DMS114 treated with DMSO at 0.1 percent for 48 hours (cell line): ENCODE results near the gene PLCG1.
"Not testable (repeated sequence)": the region's sequence is repeated elsewhere in the genome, so short reads cannot be mapped to it uniquely, and the experiment has no call there.

Experiments used
- DNase-seq: peaks from one replicate; lab custom pipeline; 2025; ENCODE audit not compliant: unreplicated experiment; lab: John Stamatoyannopoulos, UW

PLCG1 gene

DNA sequence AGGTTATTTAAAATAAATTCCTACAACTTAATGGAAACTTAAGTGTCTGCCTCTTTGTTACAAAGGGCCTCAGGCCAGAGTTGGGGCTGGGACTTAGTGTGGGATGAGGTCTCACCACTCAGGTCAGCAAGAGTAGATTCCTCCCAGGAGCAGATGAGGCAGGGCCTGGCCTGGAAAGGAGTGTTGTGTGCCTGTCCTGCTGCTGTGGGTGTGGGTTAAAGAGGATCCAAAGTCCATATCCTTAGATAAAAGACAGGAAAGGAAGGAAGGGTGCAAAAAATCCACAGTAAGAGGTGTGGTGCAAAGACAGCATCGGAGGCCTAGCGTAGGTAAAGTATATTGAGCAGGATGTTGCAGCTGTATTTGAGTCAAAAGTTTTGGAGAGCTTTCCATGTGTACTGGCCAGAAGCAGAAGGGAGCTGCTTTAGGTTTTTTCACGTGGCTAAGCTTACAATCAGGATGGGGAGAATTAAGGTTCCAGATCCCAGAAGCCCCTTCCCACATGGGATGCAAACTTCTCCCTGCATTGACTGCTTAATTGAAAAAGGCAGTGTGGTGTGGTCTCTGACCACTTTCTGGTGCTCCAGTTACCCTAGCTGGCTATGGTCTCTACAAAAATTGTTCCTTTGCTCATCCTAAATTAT is 12.8 kb upstream of the PLCG1 start:
- DNase-seq, result no peak

DNA sequence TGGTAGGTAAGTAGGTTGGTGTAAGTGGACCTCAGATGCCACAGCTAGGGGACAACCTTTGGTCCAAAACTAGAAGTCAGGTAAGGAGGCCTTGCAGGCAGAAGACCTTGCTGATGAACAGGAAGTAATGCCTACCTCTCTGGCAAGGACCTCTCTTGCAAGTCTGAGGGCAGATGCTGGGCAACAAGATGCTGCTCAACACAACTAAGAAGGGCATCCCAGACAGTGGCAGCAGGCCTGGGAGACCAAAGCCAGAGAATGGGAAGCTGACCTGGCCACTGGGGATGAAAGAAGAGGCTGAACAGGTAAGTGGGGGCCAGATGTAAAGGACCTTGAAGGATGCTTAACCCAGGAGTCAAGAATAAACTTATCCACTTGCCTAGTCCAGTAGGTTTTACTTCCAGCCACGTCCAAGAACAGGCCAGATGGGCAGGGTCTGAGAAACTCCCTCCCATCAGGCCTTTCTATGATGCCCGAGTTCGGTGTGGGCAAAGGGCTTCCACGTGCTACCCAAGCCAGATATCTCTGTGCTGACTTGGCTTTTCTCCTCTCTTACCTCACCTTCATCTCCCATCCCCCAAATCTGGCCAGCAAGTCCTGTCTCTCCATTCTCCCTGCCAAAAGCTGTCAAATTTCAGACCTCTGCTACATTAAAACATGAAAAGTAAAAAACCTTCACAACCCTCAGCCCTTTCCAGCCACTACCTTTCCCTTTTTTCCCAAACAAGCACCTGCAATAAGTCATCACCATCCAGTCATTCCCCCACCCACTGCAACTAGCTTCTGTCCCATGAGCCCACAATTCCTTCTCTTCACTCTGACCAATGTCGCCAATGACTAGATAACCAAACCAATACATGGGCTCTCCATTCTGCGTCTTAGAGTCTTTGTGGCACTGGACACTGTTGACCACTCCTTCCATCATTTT is 11.5 kb upstream of the PLCG1 start:
- no peak for DNase-seq

DNA sequence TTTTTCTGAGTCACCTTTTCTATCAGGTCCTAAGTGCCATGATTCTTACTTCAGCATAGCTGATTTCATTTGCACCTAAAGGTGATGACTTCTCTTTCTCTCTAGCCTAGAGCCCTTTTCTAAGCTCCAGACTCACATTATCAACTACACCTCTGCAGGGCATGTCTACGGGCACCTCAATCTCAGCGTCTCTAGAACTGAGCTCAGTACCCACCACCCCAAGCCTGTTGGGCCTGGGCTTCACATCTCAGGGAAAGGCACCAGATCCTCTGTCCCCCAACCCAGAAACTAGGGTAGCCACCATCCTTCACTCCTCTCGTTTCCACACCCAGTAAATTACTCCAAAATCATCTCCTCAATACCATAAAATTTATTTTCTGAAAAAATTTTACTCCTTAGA is 10.6 kb upstream of the PLCG1 start:
- no peak for DNase-seq

DNA sequence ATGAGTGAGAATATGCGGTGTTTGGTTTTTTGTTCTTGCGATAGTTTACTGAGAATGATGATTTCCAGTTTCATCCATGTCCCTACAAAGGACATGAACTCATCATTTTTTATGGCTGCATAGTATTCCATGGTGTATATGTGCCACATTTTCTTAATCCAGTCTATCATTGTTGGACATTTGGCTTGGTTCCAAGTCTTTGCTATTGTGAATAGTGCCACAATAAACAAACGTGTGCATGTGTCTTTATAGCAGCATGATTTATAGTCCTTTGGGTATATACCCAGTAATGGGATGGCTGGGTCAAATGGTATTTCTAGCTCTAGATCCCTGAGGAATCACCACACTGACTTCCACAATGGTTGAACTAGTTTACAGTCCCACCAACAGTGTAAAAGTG is 9.0 kb upstream of the PLCG1 start:
- DNase-seq, result not testable (repeated sequence)

DNA sequence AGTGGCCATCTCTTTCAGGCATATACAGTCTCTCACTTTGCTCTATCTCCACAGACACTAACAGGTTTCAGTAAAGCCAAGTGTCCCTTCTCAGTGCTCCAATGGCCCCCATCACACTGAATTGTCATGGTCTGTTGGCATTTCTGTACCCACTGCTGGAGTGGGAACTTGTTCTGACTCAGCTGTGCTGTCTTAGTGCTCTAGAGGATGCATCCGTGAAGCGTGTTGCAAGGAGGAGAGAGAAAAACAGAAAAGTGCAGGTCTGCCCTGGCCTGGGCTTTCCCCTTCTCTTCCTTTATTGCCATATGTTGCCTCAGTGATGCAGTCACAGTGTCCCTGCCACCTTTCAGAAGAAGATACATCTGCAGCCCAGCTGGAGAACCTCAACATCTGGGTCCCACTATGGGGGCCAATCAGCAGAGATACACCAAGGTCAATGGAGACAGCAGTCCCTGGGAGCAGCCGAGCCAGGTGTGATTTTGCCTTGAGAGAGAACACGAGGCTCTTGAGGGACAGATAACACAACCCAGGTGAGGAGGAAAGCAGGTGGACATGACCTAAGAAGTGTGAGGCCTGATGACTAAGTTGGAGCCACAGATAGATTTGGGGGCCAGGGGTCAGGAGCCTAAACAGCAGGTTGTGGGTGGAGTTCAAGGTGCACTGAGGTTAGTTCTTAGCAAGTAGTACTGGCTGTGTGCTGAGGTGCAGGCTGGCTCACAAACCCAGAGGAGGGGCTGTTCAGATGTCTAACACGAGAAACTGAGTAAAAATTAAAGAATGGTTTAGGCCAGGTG is 5.6 kb upstream of the PLCG1 start:
- no peak for DNase-seq

DNA sequence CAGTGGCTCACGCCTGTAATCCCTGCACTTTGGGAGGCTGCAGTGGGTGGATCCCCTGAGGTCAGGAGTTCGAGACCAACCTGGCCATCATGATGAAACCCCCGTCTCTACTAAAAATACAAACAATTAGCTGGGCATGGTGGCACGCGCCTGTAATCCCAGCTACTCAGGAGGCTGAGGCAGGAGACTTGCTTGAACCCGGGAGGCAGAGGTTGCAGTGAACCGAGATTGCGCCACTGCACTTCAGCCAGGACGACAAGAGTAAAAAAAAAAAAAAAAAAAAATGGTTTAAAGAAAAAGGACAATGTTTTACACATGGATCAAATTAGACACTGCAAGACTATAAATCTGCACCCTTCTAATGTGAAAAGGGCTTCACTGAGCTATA is 5.0 kb upstream of the PLCG1 start:
- DNase-seq, result not testable (repeated sequence)

DNA sequence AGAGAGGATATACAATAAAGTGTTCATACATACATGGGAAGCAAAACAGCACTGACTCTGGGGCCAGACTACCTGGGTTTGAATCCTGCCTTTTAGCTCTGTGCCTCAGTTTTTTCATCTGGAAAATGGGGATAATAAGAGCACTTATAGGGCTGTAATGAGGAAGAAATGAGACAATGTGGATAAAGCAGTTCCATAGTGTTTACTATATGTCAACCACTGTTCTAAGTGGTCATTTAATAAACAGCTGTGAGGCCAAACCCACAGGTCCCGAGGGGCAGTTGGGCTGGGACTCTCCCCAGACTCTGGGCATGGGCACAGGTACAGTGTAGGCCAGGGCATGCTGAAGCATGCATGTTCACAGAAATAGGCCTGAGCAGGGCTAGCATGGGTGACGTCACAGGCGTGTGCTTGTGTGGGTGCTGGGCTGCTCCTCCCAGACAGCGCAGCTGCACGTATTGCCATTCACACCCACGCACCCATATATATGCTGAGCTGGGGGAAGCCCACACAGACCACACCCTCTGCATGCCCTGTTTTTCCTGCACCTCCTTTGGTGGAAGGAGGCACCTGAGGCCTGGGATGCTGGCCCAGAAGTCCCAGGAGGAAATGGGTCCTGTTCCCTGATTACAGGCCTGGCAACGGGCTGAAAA is 3.5 kb upstream of the PLCG1 start:
- DNase-seq, result no peak

DNA sequence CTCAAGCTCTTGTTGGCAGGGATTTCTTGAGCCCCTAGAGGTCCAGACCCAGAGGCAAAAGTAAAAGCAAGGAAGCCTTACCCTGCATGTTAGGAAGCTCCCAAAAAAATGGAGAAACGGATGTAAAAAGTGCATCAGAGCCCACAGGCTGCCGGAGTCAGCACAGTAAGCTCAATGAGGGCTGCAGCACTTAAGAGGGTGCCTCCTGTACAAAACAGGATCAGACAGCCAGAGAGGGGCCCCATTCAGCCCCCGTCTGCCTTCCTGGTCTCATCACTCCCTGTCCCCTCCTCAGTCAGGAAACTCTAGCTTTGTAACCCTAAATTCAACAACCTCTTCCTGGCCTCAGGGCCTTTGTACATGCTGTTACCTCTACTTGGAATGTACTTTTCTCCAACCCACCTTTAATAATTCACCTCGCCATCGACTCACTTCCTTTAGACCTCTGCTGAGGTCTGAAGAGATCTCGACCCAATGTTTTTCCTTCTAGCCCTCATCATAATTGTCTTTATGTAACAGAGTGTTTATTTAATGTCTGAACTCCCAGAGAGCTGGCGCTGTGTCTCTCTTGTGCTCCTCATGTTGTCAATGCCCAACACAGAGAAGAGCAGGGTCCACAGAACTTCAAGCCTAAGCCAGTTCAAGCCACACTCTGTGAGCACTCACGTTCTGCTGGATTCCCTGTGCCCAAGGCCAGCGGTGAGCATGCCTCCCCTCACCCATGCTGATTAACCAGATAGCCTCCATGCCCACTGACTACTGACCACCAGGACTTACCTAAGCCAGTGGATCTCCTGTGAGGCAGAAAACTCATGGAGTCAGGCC is 2.8 kb upstream of the PLCG1 start:
- DNase-seq, result no peak

DNA sequence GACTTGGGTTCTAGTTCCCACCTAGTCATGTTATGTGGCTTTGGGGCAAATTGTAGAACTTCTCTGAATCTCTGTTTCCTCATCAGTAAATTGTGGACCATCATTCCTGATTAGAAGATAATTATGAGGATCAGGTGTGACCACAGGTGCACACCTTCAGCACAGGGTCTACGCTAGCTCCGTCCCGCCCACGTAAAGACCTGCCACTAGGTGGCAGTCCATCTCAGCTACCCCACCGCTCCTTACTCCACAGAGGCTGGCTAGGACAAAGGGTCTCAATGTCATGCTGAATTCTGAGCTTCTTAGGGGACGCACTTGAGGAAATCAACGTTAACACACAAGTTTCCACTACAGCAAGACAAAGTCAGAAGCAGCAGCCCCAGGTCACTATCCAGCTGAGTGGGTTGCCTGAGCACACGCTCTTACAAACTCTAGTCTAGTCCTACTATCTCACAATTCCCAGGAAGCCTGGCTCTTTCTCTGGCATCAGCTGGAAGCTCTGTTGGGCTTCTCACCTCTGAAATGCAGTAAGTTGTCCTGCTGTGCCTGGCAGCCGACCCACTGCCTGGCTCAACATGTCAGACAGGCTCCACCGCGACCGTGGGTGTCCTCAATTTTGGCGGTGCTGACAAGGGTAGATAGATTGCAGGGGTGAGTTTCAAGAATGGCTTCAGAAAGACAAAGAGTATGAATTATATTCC is 2.0 kb upstream of the PLCG1 start:
- no peak for DNase-seq

DNA sequence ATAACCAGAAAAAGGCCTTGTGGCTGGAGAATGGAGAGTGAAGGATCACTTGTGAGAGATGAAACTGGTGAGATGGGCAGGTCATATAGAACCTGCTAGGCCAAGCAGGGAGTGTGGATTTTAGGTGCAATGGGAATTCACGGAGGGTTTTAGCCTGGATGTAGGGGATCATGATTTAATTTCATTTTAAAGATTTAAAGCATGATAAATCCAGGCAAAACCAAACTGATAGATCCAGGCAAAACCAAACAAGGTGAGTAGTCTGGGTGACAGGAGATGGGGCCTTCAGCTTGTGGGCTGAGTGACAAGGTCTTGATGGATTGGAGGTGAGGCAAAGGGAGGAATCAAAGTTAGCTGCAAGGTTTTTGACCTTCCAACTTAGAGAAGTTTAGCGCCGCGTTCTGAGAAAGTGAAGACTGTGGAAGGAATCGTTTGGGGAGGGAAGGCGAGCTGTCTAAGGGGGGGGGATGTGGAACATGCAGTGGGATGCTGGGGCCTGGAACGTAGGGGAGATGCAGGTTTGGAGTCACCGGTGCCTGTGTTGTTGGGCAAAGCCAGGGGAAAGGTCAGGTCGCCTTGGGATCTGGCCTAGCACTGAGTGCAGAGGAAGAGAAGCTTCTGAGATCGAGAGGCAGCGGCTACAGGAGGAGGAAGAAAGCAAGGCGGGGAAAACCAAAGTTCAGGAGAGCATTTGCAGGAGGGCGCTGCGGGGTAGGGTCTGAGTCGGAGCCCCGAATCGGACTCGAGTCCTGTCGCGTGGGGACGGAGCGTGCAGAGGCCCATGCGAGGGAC is 1.3 kb upstream of the PLCG1 start:
- DNase-seq, result no peak

DNA sequence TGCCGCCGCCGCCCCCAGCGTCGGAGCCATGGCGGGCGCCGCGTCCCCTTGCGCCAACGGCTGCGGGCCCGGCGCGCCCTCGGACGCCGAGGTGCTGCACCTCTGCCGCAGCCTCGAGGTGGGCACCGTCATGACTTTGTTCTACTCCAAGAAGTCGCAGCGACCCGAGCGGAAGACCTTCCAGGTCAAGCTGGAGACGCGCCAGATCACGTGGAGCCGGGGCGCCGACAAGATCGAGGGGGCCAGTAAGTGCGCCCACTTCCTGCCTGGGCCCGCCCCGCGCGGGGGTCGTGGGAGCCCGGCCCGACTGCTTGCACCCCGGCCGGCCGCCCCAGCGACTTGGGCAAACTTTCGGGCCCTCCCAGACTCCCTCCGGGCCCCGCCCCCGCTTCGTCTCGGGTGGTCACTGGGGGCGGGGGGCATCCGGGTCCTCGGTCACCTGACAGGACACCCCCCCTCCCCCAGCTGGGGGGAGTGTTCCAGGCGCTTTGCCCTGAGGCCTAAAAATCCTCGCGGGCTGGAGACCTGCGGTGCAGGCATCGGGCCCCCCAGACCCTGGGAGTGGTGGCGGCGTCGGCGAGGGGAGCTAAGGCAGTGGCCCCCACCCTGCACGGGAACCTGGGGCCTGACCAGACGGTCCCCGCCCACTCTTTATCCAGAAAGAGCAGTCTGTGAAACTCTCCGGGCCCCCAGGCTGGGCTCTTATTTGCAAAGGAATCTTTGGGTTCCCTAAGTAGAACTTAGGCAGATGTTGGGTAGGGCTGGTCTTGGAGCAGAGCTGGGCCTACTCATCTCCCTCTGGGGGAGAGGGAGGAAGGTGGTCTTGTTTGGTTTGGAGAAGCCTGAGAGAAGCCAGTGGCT is 501 bp downstream of the PLCG1 start:
- DNase-seq, result no peak

DNA sequence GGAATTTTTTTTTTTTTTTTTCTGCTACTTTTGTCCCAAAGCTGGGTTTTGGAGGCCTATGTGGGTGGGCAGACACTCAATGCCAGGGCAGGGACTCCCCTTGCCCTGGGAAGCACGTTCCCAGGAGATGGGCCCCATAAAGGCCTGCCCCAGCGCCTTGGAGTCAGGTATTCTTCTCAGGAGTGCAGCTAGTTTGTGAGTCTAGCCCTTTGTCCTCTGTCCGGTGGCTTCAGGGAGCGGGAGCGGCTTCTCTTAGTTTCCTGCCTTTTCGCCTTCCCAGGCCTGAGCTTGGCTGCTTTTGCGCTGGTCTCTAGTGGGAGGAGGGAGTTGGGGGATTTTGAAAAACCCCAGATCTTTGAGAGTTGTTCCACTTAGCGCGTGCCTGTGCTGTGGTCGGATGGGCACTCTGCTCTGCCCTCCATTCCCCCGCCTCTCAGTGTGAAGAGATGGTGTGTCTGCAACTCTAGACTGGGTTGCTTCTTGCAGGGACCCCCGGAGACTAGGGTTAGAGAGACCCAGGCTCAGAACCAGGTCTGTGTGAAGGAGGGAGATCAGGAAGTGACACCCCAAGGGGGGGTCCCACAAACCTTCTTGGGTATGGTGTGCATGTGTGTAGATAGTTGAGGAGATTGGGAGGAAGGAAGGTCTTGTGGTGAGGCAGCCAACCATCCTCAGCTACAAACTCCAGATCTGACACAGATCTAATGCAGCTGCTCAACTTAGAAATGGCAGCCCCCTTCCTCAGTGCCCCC is 1.3 kb downstream of the PLCG1 start:
- DNase-seq, result no peak

DNA sequence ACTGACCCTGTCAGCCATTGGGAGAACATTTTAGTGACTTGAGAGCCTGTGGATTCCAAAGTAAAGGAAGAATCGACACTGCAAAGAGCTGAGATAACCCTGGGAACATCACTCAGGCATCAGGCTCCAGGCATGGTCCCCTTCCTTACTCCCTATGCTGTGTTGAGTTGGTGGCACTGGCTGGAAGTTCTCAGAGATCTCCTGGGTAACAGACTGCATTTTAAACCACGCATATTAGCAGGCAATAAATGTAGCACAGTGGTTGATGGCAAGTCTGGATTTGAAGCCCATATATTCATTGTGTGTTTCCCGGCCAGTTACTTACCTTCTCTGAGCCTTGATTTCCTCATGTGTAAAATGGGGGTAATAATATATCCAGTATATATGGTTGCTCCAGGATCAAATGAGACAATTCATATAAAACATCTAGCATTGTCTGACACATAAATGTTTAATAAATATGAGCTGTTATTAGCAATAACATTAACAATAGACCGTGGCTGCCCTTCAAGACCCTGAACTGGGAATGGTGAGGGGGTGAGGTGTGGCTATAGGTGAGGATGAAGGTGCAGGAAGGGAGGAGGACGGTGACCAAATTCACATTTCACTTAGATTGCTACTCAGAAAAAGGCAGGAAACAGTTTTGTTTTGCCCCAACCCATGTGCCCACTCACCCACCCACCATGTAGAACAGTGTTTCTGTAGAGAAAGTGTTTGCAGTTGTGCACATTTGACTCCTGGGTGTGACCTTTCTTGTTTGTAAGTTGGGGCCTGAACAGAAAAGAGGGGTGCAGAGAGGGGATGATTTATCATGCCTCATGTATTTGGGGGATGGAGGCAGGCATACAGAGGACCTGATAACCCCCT is 2.1 kb downstream of the PLCG1 start:
- no peak for DNase-seq

DNA sequence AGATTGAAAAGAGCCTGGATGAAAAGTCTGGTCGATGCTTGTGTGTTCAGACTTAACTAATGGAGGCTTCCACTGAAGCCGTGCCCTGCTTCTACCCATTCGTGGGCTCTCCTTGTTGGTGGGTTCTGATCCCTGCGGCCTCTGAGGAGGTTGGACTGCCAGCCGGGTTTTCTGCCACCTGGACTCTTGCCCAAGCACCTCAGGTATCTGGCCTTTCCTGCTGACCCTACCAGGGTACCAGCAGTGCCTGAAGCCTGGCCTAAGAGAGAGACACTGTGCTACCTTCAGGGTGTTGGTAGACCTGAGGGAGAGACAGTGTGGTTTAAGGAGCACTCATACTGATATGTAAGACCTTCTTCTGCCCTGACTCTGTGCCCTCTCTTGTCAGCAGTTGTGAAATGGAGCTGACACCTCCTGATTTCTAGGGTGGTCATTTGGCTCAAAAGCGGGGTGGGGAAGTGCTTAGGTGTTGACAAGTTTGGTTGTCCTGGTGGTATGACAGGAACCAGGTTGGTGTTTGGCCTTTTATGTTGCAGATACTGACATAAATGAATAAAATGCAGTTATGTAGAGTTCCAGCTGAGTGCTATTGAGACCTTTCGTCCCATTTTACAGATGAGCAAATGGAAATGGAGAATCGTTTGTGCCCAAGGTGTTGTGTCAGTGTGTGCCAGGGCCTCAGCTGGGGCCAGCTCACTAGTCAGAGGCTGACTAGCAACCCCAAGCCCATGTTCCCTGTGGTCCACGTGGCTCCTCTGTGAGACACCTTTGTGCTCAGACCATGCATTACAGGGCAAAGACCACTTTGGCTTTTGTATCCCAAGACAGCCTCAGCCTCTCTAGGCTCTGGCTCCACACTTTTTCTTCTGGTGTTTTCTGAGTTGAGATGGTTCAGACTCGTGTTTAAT is 3.1 kb downstream of the PLCG1 start:
- no peak for DNase-seq

DNA sequence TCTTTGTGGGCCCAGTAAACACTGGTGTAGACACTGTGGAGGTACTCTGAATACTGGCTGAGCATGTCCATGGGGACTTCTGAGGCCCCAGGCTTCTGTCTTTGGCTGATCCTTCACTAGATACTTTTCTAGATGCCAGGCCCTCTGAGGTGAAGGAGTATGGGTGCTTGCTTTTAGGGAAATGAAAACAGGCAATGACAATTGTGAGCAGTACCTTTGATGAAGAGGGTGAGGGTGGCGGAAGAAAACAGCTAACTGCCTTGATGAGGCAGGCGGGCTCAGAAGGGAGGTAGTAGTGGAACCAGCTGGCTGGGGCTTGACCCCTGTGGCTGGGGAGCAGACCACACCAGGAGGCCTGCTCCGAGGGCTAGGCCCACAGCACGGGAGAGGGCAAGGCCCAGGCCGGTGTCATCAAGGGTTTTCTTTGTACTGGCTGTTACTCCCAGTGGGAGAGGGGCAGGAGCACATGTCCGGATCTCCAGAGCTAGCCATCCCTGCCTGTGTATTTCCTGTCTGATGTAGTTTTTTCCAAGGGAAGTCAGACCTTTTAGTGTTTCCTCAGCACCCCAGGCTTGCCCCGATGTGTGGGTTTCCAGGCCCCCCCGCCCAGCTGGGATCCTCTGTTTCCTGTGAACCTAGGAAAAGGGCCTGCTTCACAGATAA is 3.9 kb downstream of the PLCG1 start:
- DNase-seq, result no peak
